ENCODE results near the gene ZFAND3. TPM values are rescaled to one million over a fixed set of nuclear protein-coding genes. Genes with fewer than 3 reads are reported as not detected.

ZFAND3 gene
- total and polyA plus RNA-seq, 7 donors, result 48.5 to 166 (median 141) TPM

- ATAC-seq, result no peak
- H3K9me3 ChIP-seq, result no peaks in the 10 kb centered on the region
- intact Hi-C loops (cut with DNase I), result no loop called here
- H3K27me3 ChIP-seq (ENCODE audit: insufficient read depth in 3 of 3, low read length in 2 of 3), result no peaks in the 10 kb centered on the region
- H3K4me1 ChIP-seq, result peaks cover 11% of the 10 kb centered on the region
- no peak for DNase-seq
- H3K36me3 ChIP-seq (ENCODE audit: insufficient read depth in 1 of 2, low read depth in 1 of 2), result no peaks in the 10 kb centered on the region
- TF ChIP-seq, protein P1, sequence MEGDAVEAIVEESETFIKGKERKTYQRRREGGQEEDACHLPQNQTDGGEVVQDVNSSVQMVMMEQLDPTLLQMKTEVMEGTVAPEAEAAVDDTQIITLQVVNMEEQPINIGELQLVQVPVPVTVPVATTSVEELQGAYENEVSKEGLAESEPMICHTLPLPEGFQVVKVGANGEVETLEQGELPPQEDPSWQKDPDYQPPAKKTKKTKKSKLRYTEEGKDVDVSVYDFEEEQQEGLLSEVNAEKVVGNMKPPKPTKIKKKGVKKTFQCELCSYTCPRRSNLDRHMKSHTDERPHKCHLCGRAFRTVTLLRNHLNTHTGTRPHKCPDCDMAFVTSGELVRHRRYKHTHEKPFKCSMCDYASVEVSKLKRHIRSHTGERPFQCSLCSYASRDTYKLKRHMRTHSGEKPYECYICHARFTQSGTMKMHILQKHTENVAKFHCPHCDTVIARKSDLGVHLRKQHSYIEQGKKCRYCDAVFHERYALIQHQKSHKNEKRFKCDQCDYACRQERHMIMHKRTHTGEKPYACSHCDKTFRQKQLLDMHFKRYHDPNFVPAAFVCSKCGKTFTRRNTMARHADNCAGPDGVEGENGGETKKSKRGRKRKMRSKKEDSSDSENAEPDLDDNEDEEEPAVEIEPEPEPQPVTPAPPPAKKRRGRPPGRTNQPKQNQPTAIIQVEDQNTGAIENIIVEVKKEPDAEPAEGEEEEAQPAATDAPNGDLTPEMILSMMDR (IDR thresholded peaks at IDR 0.05), result no peak
- H3K4me3 ChIP-seq, result no peak overlapping the region
- H3K27ac ChIP-seq, result no peak overlapping the region
- 42 to 58% (median 48%) methylated on average over 1 of the region's 1 CpG for WGBS, 3 donors
Measured at GRCh38 chr6:38021571-38021970, 202.0 kb downstream of the ZFAND3 start.

GRCh38 chr6:38022688-38023087 lies 203.2 kb downstream of the ZFAND3 start:
- no peaks in the 10 kb centered on the region for H3K36me3 ChIP-seq (ENCODE audit: insufficient read depth in 1 of 2, low read depth in 1 of 2)
- no peaks in the 10 kb centered on the region for H3K9me3 ChIP-seq
- H3K27ac ChIP-seq, result no peak overlapping the region
- H3K4me3 ChIP-seq, result no peak overlapping the region
- TF ChIP-seq, protein P1 (IDR thresholded peaks at IDR 0.05), result no peak
- no peaks in the 10 kb centered on the region for H3K27me3 ChIP-seq (ENCODE audit: insufficient read depth in 3 of 3, low read length in 2 of 3)
- no peak for ATAC-seq
- intact Hi-C loops (cut with DNase I), result no loop called here
- DNase-seq, result no peak
- H3K4me1 ChIP-seq, result peaks cover 14% of the 10 kb centered on the region
- WGBS, 3 donors, result 91 to 98% (median 94%) methylated on average over 1 of the region's 1 CpG

GRCh38 chr6:38024908-38025307 lies 205.4 kb downstream of the ZFAND3 start:
- H3K4me1 ChIP-seq, result peaks cover 24% of the 10 kb centered on the region
- no peaks in the 10 kb centered on the region for H3K36me3 ChIP-seq (ENCODE audit: insufficient read depth in 1 of 2, low read depth in 1 of 2)
- no peak for ATAC-seq
- DNase-seq, result no peak
- no peak overlapping the region for H3K27ac ChIP-seq
- TF ChIP-seq, protein P1 (IDR thresholded peaks at IDR 0.05), result no peak
- no peaks in the 10 kb centered on the region for H3K9me3 ChIP-seq
- H3K27me3 ChIP-seq (ENCODE audit: insufficient read depth in 3 of 3, low read length in 2 of 3), result no peaks in the 10 kb centered on the region
- H3K4me3 ChIP-seq, result no peak overlapping the region
- intact Hi-C loops (cut with DNase I), result no loop called here

- Histone ChIP-seq H3K4me1 (peaks cover 24% of the 10 kb centered on the region), H3K27me3 (ENCODE audit: insufficient read depth in 3 of 3, low read length in 2 of 3) (no peaks in the 10 kb centered on the region), H3K27ac (no peak overlapping the region), H3K9me3 (no peaks in the 10 kb centered on the region), H3K36me3 (ENCODE audit: insufficient read depth in 1 of 2, low read depth in 1 of 2) (no peaks in the 10 kb centered on the region), H3K4me3 (no peak overlapping the region)
- intact Hi-C loops (cut with DNase I), result no loop called here
- DNase-seq, result no peak
- no peak for ATAC-seq
- TF ChIP-seq, protein P1 (IDR thresholded peaks at IDR 0.05), result no peak
Measured at GRCh38 chr6:38025451-38025850, 205.9 kb downstream of the ZFAND3 start.

DNA sequence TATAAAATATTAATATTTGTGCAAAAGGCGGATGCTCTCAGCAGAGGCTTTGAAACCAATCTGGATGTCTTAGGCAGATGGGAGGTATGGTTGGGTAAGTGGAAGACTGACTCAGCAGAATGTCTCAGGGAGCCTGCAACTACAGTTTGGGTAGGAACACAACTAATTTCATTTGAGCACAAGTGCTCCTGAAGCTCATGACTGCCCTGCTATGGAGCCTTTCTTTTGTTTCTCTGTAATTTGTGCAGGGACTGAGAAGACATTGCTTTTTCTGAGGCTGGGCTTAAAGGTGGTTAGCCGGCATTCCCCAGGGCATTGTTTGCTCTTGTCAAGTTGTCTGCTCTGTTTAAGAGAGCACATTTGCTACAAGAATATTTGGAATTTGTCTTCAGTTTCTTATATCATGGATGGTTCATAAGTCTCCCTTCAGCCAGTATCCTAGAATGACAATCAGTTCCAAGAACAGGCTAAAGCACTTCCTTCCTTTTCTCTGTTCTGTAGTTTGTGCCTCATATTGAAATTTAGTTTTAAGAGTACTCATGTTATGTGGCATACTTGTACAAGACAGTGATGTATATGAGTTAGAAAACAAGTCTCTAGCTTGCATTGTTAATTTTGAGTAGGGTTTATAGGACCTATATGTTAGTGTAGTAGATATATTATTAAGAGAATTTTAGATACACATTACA lies 208.3 kb downstream of the ZFAND3 start:
- DNase-seq (no peak), ATAC-seq (peak in 3 of 4 donors; percentile 27 to 55 (median 45))
- H3K27me3 ChIP-seq (ENCODE audit: insufficient read depth in 3 of 3, low read length in 2 of 3), result no peaks in the 10 kb centered on the region
- intact Hi-C loops (cut with DNase I), result no loop called here
- 73 to 91% (median 80%) methylated on average over 2 of the region's 2 CpGs for WGBS, 3 donors
- H3K9me3 ChIP-seq, result no peaks in the 10 kb centered on the region
- H3K36me3 ChIP-seq (ENCODE audit: insufficient read depth in 1 of 2, low read depth in 1 of 2), result no peaks in the 10 kb centered on the region
- peaks cover 35% of the 10 kb centered on the region for H3K4me1 ChIP-seq
- no peak overlapping the region for H3K27ac ChIP-seq
- TF ChIP-seq, protein P1 (IDR thresholded peaks at IDR 0.05), result no peak
- no peak overlapping the region for H3K4me3 ChIP-seq
